ENCODE measurements around the gene PMAIP1. TPM values are rescaled to one million over a fixed set of nuclear protein-coding genes. Genes with fewer than 3 reads are reported as not detected.
A peak's percentile ranks its signal among the peaks of the same experiment; 100 is the strongest.

PMAIP1 gene
- total RNA-seq, 1 donor from 2014 or later = 57.2 TPM

GRCh38 chr18:59897321-59897954, 2.4 kb upstream of the PMAIP1 start:
- no peak overlapping the region for H3K4me3 Mint-ChIP-seq
- peaks cover 20% of the 10 kb centered on the region for H3K36me3 Mint-ChIP-seq (ENCODE audit: low read depth)
- H3K27ac Mint-ChIP-seq = no peak overlapping the region
- H3K27me3 Mint-ChIP-seq (ENCODE audit: insufficient read depth) = no peaks in the 10 kb centered on the region
- DNase-seq (ENCODE audit: low spot score) = no peak
- no peaks in the 10 kb centered on the region for H3K9me3 Mint-ChIP-seq
- intact Hi-C loops (cut with micrococcal nuclease) = no loop called here
- H3K4me1 Mint-ChIP-seq (ENCODE audit: low read depth) = peaks cover 25% of the 10 kb centered on the region

- Mint-ChIP-seq H3K27me3 (ENCODE audit: insufficient read depth) (no peaks in the 10 kb centered on the region), H3K27ac (no peak overlapping the region), H3K9me3 (no peaks in the 10 kb centered on the region), H3K4me3 (peak overlapping the region; percentile 97), H3K36me3 (ENCODE audit: low read depth) (peaks cover 26% of the 10 kb centered on the region), H3K4me1 (ENCODE audit: low read depth) (peaks cover 31% of the 10 kb centered on the region)
- no peak for DNase-seq (ENCODE audit: low spot score)
- intact Hi-C loops (cut with micrococcal nuclease) = loop anchor here (2.0 kb wide), 2 partner anchors 15 to 539 kb away; partner anchors contain the start of gene LMAN1
Measured at GRCh38 chr18:59898093-59898492, 1.7 kb upstream of the PMAIP1 start.

- Mint-ChIP-seq H3K27me3 (ENCODE audit: insufficient read depth) (no peaks in the 10 kb centered on the region), H3K36me3 (ENCODE audit: low read depth) (peaks cover 29% of the 10 kb centered on the region), H3K4me1 (ENCODE audit: low read depth) (peaks cover 35% of the 10 kb centered on the region), H3K4me3 (peak overlapping the region; percentile 97), H3K27ac (peak overlapping the region; percentile 96), H3K9me3 (no peaks in the 10 kb centered on the region)
- DNase-seq (ENCODE audit: low spot score) = no peak
- intact Hi-C loops (cut with micrococcal nuclease) = loop anchor here (1.0 to 2.0 kb wide), 6 partner anchors 12 to 540 kb away; partner anchors contain the start of gene LMAN1
Measured at GRCh38 chr18:59898609-59899297, 1.0 kb upstream of the PMAIP1 start.

- intact Hi-C loops (cut with micrococcal nuclease) = loop anchor here (1.0 to 5.0 kb wide), 2 partner anchors 87 to 761 kb away; partner anchors contain the start of gene SEC11C
- DNase-seq (ENCODE audit: low spot score) = peak; percentile 62
- Mint-ChIP-seq H3K4me1 (ENCODE audit: low read depth) (peaks cover 51% of the 10 kb centered on the region), H3K4me3 (peak overlapping the region; percentile 97), H3K27ac (peak overlapping the region; percentile 99), H3K36me3 (ENCODE audit: low read depth) (peaks cover 40% of the 10 kb centered on the region), H3K27me3 (ENCODE audit: insufficient read depth) (no peaks in the 10 kb centered on the region), H3K9me3 (peaks cover 3% of the 10 kb centered on the region)
Measured at GRCh38 chr18:59900222-59901128, 679 bp downstream of the PMAIP1 start.

- peak overlapping the region; percentile 99 for H3K27ac Mint-ChIP-seq
- peak overlapping the region; percentile 97 for H3K4me3 Mint-ChIP-seq
- H3K4me1 Mint-ChIP-seq (ENCODE audit: low read depth) = peaks cover 69% of the 10 kb centered on the region
- peaks cover 3% of the 10 kb centered on the region for H3K9me3 Mint-ChIP-seq
- DNase-seq (ENCODE audit: low spot score) = no peak
- H3K36me3 Mint-ChIP-seq (ENCODE audit: low read depth) = peaks cover 42% of the 10 kb centered on the region
- H3K27me3 Mint-ChIP-seq (ENCODE audit: insufficient read depth) = no peaks in the 10 kb centered on the region
- intact Hi-C loops (cut with micrococcal nuclease) = loop anchor here (1.0 to 5.0 kb wide), 2 partner anchors 25 to 85 kb away; no protein-coding TSS in a partner anchor
Measured at GRCh38 chr18:59902131-59902992, 2.6 kb downstream of the PMAIP1 start.

- Mint-ChIP-seq H3K36me3 (ENCODE audit: low read depth) (peaks cover 40% of the 10 kb centered on the region), H3K4me3 (peak overlapping the region; percentile 97), H3K9me3 (peaks cover 3% of the 10 kb centered on the region), H3K27me3 (ENCODE audit: insufficient read depth) (no peaks in the 10 kb centered on the region), H3K4me1 (ENCODE audit: low read depth) (peaks cover 74% of the 10 kb centered on the region), H3K27ac (peak overlapping the region; percentile 99)
- DNase-seq (ENCODE audit: low spot score) = no peak
- intact Hi-C loops (cut with micrococcal nuclease) = loop anchor here (1.0 to 5.0 kb wide), 2 partner anchors 24 to 84 kb away; no protein-coding TSS in a partner anchor
Measured at GRCh38 chr18:59902993-59903610, 3.3 kb downstream of the PMAIP1 start.

GRCh38 chr18:59904011-59904601, 4.3 kb downstream of the PMAIP1 start:
- peak overlapping the region; percentile 79 for H3K4me3 Mint-ChIP-seq
- H3K4me1 Mint-ChIP-seq (ENCODE audit: low read depth) = peaks cover 79% of the 10 kb centered on the region
- H3K27ac Mint-ChIP-seq = peak overlapping the region; percentile 93
- H3K9me3 Mint-ChIP-seq = peaks cover 3% of the 10 kb centered on the region
- H3K27me3 Mint-ChIP-seq (ENCODE audit: insufficient read depth) = no peaks in the 10 kb centered on the region
- intact Hi-C loops (cut with micrococcal nuclease) = loop anchor here (5.0 kb wide), 1 partner anchor 83 kb away; no protein-coding TSS in a partner anchor
- H3K36me3 Mint-ChIP-seq (ENCODE audit: low read depth) = peaks cover 37% of the 10 kb centered on the region
- no peak for DNase-seq (ENCODE audit: low spot score)

- Mint-ChIP-seq H3K27me3 (ENCODE audit: insufficient read depth) (no peaks in the 10 kb centered on the region), H3K27ac (no peak overlapping the region), H3K4me3 (peak overlapping the region; percentile 27), H3K36me3 (ENCODE audit: low read depth) (peaks cover 34% of the 10 kb centered on the region), H3K9me3 (peaks cover 3% of the 10 kb centered on the region), H3K4me1 (ENCODE audit: low read depth) (peaks cover 81% of the 10 kb centered on the region)
- intact Hi-C loops (cut with micrococcal nuclease) = no loop called here
- no peak for DNase-seq (ENCODE audit: low spot score)
Measured at GRCh38 chr18:59905686-59906091, 5.9 kb downstream of the PMAIP1 start.

GRCh38 chr18:59906203-59906602, 6.4 kb downstream of the PMAIP1 start:
- Mint-ChIP-seq H3K9me3 (peaks cover 3% of the 10 kb centered on the region), H3K4me3 (peak overlapping the region; percentile 56), H3K4me1 (ENCODE audit: low read depth) (peaks cover 80% of the 10 kb centered on the region), H3K36me3 (ENCODE audit: low read depth) (peaks cover 29% of the 10 kb centered on the region), H3K27me3 (ENCODE audit: insufficient read depth) (no peaks in the 10 kb centered on the region), H3K27ac (peak overlapping the region; percentile 70)
- DNase-seq (ENCODE audit: low spot score) = no peak
- intact Hi-C loops (cut with micrococcal nuclease) = no loop called here

- H3K4me1 Mint-ChIP-seq (ENCODE audit: low read depth) = peaks cover 77% of the 10 kb centered on the region
- peaks cover 27% of the 10 kb centered on the region for H3K36me3 Mint-ChIP-seq (ENCODE audit: low read depth)
- peak overlapping the region; percentile 50 for H3K4me3 Mint-ChIP-seq
- no peak for DNase-seq (ENCODE audit: low spot score)
- intact Hi-C loops (cut with micrococcal nuclease) = loop anchor here (1.0 kb wide), 2 partner anchors 14 to 20 kb away; no protein-coding TSS in a partner anchor
- peaks cover 6% of the 10 kb centered on the region for H3K9me3 Mint-ChIP-seq
- peak overlapping the region; percentile 84 for H3K27ac Mint-ChIP-seq
- no peaks in the 10 kb centered on the region for H3K27me3 Mint-ChIP-seq (ENCODE audit: insufficient read depth)
Measured at GRCh38 chr18:59907172-59907571, 7.4 kb downstream of the PMAIP1 start.

GRCh38 chr18:59907660-59908059, 7.9 kb downstream of the PMAIP1 start:
- peaks cover 6% of the 10 kb centered on the region for H3K9me3 Mint-ChIP-seq
- intact Hi-C loops (cut with micrococcal nuclease) = loop anchor here (1.0 kb wide), 2 partner anchors 14 to 20 kb away; no protein-coding TSS in a partner anchor
- peaks cover 72% of the 10 kb centered on the region for H3K4me1 Mint-ChIP-seq (ENCODE audit: low read depth)
- no peak overlapping the region for H3K4me3 Mint-ChIP-seq
- DNase-seq (ENCODE audit: low spot score) = no peak
- H3K36me3 Mint-ChIP-seq (ENCODE audit: low read depth) = peaks cover 22% of the 10 kb centered on the region
- H3K27me3 Mint-ChIP-seq (ENCODE audit: insufficient read depth) = no peaks in the 10 kb centered on the region
- peak overlapping the region; percentile 84 for H3K27ac Mint-ChIP-seq

Data from activated T-helper 1 cell treated with anti-CD3 and anti-CD28 coated beads, Interleukin-12 subunit alpha, Interleukin-12 subunit beta, Interleukin-2, Interleukin-4 antibody, amounts not matched to agents 30 ng/mL and 10 ng/mL and 1 ng/mL, durations not matched to agents 14 hours and 24 hours and 36 hours (primary cell).